ENCODE measurements around the gene ANKRD22. TPM values are rescaled to one million over a fixed set of nuclear protein-coding genes. Genes with fewer than 3 reads are reported as not detected.

Gene ANKRD22
- total RNA-seq, 2 donors from 2014 or later: 0.29 to 0.73 TPM

- Mint-ChIP-seq H3K36me3 (no peaks in the 10 kb centered on the region), H3K27ac (no peak overlapping the region), H3K27me3 (no peaks in the 10 kb centered on the region), H3K4me1 (ENCODE audit: low read depth in 2 of 2) (peaks cover 0 to 6% of the 10 kb centered on the region in 2 donors), H3K9me3 (peaks cover 4% of the 10 kb centered on the region), H3K4me3 (no peak overlapping the region)
- DNase-seq (ENCODE audit: low spot score) (no peak), ATAC-seq (no peak)
These were observed 32.4 kb downstream of the ANKRD22 start for GRCh38 chr10:88819290-88819689.

- Mint-ChIP-seq H3K4me1 (ENCODE audit: low read depth in 2 of 2) (peaks cover 0 to 4% of the 10 kb centered on the region in 2 donors), H3K27me3 (no peaks in the 10 kb centered on the region), H3K4me3 (no peak overlapping the region), H3K36me3 (no peaks in the 10 kb centered on the region), H3K27ac (no peak overlapping the region), H3K9me3 (no peaks in the 10 kb centered on the region)
- no peak for DNase-seq (ENCODE audit: low spot score)
- ATAC-seq: no peak
These were observed 38.4 kb downstream of the ANKRD22 start for GRCh38 chr10:88813200-88813599.

DNA sequence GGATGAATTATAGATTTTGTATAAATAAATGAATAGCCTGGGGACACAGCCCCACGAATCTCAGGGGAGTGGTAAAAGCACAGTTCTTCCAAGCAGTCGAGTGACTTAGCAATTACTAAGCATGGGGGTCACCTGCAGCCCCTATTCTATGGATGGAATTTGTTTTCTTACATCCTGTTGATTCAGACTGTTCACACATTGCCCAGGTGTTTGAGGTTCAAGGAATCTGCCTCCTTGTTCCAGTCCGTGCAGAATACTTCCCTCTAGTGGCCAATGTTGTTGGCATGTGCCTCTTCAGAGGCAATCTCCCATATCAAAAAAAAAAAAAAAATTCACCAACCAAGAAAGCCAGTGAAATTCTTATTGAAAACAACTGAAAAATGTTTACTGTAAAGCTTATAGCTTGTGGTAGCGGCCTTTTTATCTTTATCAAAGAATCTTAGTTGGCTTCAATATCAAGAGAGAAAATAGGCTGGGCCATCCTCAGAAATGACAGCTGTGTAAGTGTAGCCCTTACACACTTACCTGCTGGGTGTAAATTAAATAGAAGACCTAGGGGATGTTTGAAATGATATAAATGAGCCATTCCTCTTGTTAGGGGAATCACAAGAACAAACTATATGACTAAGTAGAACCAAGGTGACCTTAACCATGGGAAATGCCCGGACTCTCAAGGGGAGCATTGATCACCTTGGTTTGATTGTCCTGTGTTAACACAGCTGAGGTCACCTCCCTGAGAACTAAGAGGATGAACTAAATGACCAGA lies 41.3 kb downstream of the ANKRD22 start:
- peak; percentile 64 to 77 for ATAC-seq
- DNase-seq (ENCODE audit: low spot score): no peak
- Mint-ChIP-seq H3K9me3 (no peaks in the 10 kb centered on the region), H3K27me3 (no peaks in the 10 kb centered on the region), H3K4me3 (no peak overlapping the region), H3K36me3 (no peaks in the 10 kb centered on the region), H3K4me1 (ENCODE audit: low read depth in 2 of 2) (peaks cover 0 to 6% of the 10 kb centered on the region in 2 donors), H3K27ac (no peak overlapping the region)

GRCh38 chr10:88809621-88810020 lies 42.0 kb downstream of the ANKRD22 start:
- Mint-ChIP-seq H3K36me3 (no peaks in the 10 kb centered on the region), H3K27ac (no peak overlapping the region), H3K4me3 (no peak overlapping the region), H3K27me3 (no peaks in the 10 kb centered on the region), H3K4me1 (ENCODE audit: low read depth in 2 of 2) (peaks cover 0 to 6% of the 10 kb centered on the region in 2 donors), H3K9me3 (no peaks in the 10 kb centered on the region)
- no peak for DNase-seq (ENCODE audit: low spot score)
- ATAC-seq: no peak

GRCh38 chr10:88805924-88806323 lies 45.7 kb downstream of the ANKRD22 start:
- ATAC-seq (no peak), DNase-seq (ENCODE audit: low spot score) (no peak)
- Mint-ChIP-seq H3K27me3 (no peaks in the 10 kb centered on the region), H3K4me1 (ENCODE audit: low read depth in 2 of 2) (peaks cover 4 to 8% of the 10 kb centered on the region in 2 donors), H3K36me3 (no peaks in the 10 kb centered on the region), H3K27ac (no peak overlapping the region), H3K4me3 (no peak overlapping the region), H3K9me3 (no peaks in the 10 kb centered on the region)

- DNase-seq (ENCODE audit: low spot score) (no peak), ATAC-seq (no peak)
- Mint-ChIP-seq H3K4me1 (ENCODE audit: low read depth in 2 of 2) (peaks cover 10 to 11% of the 10 kb centered on the region in 2 donors), H3K27ac (no peak overlapping the region), H3K4me3 (no peak overlapping the region), H3K9me3 (no peaks in the 10 kb centered on the region), H3K36me3 (no peaks in the 10 kb centered on the region), H3K27me3 (no peaks in the 10 kb centered on the region)
These were observed 46.3 kb downstream of the ANKRD22 start for GRCh38 chr10:88805361-88805760.

DNA sequence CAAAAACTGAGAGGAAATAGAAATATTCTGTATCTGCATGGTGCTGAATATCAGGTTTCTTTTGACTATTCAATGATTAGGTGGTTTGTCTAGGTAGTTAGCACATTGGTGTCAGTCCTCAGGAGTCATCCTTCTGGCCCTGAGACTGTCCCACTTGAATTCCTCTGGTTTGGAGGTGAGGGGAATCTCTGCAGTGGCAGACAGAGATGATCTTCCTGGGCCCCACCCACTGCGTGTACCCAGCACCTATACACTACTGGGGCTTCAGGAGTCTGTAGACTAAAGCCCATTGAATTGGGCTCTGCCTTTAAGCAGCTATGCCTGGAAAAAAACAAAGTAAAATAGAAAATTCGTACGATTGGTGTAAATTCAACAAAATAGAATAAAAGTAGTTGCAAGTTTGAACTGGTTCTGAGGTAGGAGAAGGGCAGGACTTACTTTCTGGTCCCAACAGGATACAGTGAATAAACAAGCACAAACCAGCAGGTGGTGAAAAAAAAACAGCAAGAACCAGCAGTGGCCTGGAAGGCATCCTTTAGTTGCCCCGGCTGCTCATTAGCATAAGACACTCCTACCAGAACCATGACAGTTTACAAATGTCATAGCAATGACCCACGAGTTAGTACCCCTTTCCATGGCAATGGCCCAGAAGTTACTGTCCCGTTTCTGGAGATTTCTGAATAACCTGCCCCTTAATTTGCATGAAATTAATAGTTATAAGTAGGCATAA lies 47.4 kb downstream of the ANKRD22 start:
- Mint-ChIP-seq H3K27ac (no peak overlapping the region), H3K27me3 (no peaks in the 10 kb centered on the region), H3K36me3 (no peaks in the 10 kb centered on the region), H3K4me3 (no peak overlapping the region), H3K9me3 (no peaks in the 10 kb centered on the region), H3K4me1 (ENCODE audit: low read depth in 2 of 2) (peaks cover 8 to 13% of the 10 kb centered on the region in 2 donors)
- ATAC-seq (no peak), DNase-seq (ENCODE audit: low spot score) (no peak)

GRCh38 chr10:88803641-88804040 lies 48.0 kb downstream of the ANKRD22 start:
- H3K9me3 Mint-ChIP-seq: no peaks in the 10 kb centered on the region
- H3K36me3 Mint-ChIP-seq: no peaks in the 10 kb centered on the region
- H3K4me3 Mint-ChIP-seq: no peak overlapping the region
- no peaks in the 10 kb centered on the region for H3K27me3 Mint-ChIP-seq
- ATAC-seq: no peak
- H3K4me1 Mint-ChIP-seq (ENCODE audit: low read depth in 2 of 2): peaks cover 8 to 13% of the 10 kb centered on the region in 2 donors
- DNase-seq (ENCODE audit: low spot score): no peak
- no peak overlapping the region for H3K27ac Mint-ChIP-seq

DNA sequence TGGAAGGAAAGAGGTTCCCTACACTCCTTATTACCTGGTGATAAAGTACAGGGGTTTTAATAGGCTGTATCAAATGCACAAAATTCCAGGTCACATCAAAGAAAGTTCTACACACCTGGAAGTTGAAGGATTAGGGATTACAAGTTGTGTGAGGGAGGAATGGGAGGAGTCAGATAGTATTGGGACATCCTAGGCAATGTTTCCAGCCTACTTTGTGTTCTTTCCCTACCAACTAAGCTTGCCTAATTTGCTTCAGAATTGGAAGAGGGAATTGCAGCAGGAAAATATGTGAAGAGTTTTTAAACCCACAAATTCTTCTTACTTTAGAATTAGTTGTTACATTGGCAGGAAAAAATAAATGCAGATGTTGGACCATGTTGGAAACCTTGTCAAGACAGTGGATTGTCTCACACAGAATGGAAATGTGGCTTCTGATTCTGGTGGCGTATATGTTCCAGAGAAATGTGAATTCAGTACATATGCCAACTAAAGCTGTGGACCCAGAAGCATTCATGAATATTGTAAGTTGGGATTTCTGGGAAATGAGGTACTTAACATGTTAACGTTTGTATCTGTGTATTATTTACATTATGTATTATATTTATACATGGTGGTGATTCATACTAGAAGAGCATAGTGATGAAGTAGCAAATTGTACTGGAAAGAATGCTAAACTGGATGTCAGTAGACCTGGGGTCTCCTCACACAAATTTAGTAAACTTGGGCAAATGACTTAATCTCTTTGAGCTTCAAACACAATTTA lies 48.9 kb downstream of the ANKRD22 start, which contains the start of gene LIPM:
LIPM (plus strand) TSS at position 208 of the 763 bp plus-strand sequence; CDS start at position 375, 167 bp downstream.
- Mint-ChIP-seq H3K27ac (no peak within 1 kb of the TSS), H3K27me3 (peaks cover 0 to 6% of the 10 kb centered on the region in 2 donors), H3K36me3 (no peaks in the 10 kb centered on the region), H3K4me3 (no peak within 1 kb of the TSS), H3K4me1 (ENCODE audit: low read depth in 2 of 2) (peaks cover 8 to 13% of the 10 kb centered on the region in 2 donors), H3K9me3 (no peaks in the 10 kb centered on the region)
- ATAC-seq: no peak
- DNase-seq (ENCODE audit: low spot score): no peak

GRCh38 chr10:88800152-88801125 lies 51.2 kb downstream of the ANKRD22 start:
- Mint-ChIP-seq H3K4me1 (ENCODE audit: low read depth in 2 of 2) (peaks cover 6 to 13% of the 10 kb centered on the region in 2 donors), H3K36me3 (no peaks in the 10 kb centered on the region), H3K9me3 (no peaks in the 10 kb centered on the region), H3K4me3 (no peak overlapping the region), H3K27ac (no peak overlapping the region), H3K27me3 (peaks cover 0 to 7% of the 10 kb centered on the region in 2 donors)
- DNase-seq (ENCODE audit: low spot score): no peak
- peak; percentile 69 to 78 for ATAC-seq

GRCh38 chr10:88794731-88795130 lies 56.9 kb downstream of the ANKRD22 start:
- Mint-ChIP-seq H3K36me3 (no peaks in the 10 kb centered on the region), H3K4me3 (no peak overlapping the region), H3K27ac (no peak overlapping the region), H3K9me3 (no peaks in the 10 kb centered on the region), H3K4me1 (ENCODE audit: low read depth in 2 of 2) (peaks cover 12 to 28% of the 10 kb centered on the region in 2 donors), H3K27me3 (peaks cover 0 to 7% of the 10 kb centered on the region in 2 donors)
- ATAC-seq: no peak
- DNase-seq (ENCODE audit: low spot score): no peak

GRCh38 chr10:88793712-88794299 lies 57.8 kb downstream of the ANKRD22 start:
- H3K27me3 Mint-ChIP-seq: peaks cover 0 to 7% of the 10 kb centered on the region in 2 donors
- H3K4me1 Mint-ChIP-seq (ENCODE audit: low read depth in 2 of 2): peaks cover 12 to 28% of the 10 kb centered on the region in 2 donors
- H3K9me3 Mint-ChIP-seq: no peaks in the 10 kb centered on the region
- H3K27ac Mint-ChIP-seq: peak overlapping the region; percentile 30 to 56
- ATAC-seq (peak; percentile 59 to 75), DNase-seq (ENCODE audit: low spot score) (no peak)
- no peaks in the 10 kb centered on the region for H3K36me3 Mint-ChIP-seq
- H3K4me3 Mint-ChIP-seq: peak overlapping the region; percentile 34
